ENCODE measurements around the gene CTRB1.
"Not testable (repeated sequence)": the region's sequence is repeated elsewhere in the genome, so short reads cannot be mapped to it uniquely, and the experiment has no call there.

Gene CTRB1

DNA sequence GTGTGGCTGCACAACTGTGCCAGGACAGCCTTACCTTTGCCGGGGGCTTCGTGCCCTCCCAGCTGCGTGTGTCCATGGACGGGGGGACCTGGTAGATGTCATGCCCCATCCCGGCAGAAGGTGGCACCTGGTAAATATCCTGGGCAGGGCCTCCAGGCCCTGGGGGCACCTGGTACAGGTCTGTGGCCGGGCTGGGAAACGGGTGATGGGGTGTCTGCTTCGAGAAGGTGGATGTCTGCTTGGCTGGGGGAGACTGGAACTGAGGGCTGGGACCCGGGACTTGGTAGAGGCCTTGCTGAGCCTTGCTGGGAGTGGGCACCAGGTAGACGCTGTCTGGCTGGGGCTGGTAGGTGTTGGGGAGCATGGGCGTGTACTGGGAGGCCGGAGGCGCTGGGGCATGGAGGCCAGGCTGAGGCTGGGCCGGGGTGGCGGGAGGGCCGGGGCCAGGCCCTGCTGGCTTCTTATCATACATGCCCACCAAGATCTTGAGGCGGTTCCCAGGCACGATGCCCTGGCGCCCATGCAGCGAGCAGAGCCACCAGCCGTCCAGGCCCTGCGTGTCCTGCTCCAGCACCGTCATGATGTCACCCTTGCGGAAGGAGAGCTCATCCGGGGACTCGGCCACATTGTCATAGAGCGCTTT is 23.8 kb downstream of the CTRB1 start:
- not testable (repeated sequence) for DNase-seq

DNA sequence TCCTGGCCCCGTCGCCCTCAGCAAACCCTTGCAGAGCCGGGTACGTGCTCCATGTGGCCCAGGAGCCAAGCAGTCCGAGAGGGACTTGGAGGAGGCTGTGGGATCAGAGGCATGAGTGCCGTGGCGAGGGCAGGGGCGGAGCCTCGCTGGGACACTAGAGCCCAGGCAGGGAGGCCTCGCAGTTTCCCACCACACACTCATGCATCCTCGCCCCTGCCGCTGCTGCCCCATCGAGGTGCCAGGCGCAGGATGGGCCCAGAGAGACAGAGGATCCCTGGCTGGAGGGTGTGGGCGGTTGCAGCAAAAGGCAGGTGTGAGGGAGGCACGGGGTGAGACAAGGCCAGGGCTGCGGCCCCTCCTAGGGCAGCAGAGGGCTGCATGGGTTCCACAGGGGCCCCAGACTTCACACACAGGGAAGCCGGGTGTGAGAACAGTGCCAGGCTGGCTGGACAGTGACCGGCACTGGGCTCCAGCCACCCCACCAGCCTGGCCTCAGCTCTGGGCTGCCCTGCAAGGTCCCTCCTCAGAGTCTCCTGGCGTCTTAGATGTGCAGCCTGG is 25.0 kb downstream of the CTRB1 start:
- no peak for DNase-seq

DNA sequence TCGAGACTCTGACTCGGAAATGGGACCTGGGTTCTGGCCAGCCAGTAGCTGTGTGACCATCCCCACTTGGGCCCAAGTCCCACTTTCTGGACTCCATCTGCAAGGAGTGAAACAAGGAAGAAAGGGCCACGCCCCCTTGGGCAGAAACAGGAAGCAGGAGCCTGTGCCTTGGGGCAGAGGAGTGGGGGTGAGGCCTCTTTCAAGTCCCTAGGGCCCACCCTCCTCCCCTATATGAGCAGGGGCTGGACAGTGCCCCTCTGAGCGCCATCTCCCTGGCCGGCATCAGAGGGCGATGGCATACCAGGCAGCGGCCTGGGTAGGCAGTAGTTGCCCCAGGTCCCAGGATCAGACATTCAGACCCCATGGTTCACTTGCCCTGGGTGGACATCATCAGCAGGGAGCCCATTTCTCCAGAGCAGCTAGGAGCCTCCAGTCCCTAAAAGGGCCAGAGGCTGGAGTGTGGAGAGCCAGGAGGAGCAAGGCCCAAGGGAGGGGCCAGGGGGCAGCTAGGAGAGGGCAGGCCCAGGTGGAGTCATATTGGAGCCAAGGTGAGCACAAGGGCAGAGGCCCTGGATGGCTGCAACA is 25.5 kb downstream of the CTRB1 start:
- no peak for DNase-seq

DNA sequence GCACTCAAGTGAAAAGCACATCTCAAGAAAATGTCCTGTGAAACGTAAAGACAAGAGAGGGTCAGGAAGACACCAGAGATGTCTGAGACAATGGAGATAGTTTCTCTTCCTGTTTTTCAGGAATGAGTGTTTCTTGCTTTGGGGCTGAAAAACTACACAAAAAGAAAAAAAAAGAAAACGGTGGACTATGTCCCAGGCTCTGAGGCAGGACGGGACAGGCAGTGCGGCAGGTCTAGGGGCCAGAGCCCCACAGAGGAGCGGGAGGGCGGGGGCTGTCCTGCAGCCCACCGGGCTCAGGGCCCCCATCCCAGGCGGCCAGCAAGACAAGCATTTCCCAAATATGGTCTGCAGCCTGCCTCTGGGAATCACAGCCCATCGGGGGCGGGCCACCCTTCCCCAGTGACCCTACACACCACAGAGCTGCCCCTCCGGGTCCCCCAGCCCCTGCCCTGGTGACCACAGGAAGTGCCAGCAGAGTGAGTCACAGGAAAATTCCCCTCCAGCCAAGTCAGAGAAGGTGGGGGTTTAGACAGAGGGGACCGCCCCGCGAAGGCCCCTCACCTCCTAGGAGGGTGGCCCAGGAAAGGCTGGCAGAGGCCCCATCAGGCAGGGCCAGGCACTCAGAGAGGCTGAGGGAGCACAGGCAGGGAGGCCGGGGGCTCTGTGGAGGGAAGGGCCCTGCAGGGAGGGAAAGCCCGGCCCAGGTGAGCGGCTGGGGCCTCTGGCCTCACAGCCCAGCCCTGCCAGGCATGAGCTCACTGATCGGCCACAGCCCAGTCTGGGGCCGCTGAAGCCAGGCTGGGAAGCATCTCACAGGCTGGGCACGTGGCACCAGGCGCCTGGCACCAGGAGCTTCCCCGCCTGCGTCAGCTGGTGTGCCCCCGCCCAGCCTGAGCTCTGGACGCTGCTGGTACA is 26.3 kb downstream of the CTRB1 start:
- DNase-seq, result no peak

DNA sequence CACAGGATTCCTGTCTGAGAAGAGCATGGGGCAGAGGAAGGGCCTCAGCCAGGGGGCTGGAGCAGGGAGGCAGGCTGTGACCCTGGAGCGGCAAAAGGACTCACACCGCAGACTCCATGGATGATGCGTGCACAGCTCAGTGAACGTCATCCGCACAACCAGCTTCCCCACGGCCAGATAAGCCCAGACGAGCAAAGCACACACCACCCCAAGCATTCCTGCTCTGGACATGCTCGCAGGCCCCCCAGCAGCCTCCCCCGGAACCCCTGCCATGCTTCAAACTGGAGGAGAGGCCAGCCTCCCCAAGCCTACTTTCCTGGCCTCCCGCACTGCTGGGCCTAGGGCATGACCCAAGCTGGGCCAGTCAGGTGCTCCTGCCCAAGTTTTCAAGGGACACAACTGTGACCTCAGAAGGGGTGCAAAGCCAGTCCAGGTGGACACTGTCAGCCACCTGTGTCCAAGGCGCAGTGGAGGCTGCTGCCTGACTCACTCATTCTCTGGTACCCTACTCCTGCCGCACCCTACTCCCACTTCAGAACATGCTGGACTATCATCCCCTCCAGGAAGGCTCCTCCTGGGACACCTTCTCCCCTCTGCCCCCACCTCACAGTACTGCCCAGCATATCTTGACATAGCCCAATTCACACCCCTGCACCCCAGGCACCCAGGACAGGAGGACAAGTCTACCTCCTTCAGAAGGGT is 27.9 kb downstream of the CTRB1 start:
- no peak for DNase-seq

DNA sequence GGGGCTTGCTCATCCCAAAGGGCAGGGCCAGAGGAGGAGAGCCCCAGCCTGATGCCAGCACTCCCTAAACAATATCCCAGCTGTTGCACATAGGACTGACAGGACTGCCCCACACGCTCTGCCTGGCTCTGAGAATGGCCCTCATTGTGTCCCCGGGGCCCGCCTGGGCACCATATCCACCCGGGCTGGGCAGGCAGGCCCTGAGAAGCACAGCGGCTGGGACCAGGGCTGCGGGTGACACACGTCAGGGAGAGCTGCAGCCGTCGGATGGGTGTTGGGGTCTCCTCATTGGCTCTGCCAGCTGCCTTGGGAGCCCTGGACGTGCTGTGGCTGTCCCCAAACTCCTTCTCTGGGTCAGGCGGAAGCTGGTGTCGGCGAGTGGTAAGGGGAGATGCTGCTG is 28.5 kb downstream of the CTRB1 start:
- DNase-seq, result no peak

DNA sequence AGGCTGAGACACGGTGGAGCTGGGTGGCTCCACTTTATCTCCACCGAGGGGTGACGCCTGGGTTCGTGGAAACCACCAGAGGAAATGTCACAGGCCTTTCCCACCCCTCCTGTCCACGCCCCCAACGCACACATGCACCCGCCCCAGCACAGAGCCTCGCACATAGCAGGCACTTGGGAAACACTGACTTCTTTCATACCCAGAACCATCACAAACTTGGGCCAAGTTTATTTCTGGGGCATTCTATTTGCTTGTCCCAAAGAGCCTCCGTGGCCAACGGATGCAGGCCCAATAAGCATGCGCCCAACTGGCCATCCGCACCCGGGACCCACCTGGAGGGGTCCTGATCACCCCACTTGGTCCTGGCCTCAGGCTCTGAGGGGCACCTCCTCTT is 29.4 kb downstream of the CTRB1 start:
- no peak for DNase-seq

DNA sequence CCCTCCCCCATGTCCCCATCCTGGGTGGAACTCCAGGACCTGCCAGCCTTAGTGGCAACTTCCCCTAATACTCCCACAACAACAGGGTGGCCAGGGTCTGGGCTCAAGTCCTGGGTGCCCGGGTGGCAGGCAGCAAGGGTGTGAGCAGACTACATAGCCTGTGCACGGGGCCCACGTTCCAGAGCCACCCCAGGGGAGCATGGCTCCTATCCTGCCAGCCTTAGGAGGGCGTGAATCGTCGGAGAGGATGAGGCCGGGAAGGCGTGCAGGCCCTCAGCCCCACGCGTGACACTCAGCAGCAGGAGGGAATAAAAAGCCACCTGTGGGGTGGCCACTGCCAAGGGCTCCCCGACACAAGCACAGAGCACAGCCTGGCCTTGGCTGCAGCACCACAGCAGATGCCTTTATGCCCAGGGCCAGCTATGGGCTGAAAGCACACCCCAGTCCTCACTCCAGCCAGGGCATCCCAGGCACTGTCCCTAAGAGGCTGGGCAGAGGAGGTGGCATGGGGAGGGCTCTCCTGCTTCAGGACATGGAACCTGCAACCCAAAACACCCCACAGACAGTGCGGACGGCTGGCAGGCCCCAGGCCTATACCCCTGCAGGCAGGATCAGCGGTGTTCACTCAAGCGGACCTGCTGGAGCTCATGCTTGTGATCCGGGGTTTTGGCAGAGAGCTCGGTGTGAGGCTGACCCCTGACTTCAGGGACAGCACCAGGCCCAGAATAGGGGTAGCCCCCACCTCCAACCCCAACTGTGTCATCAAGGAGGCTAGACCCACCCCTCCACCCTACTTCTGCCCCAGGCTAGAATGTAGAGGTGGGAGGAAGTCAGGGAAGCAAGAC is 30.0 kb downstream of the CTRB1 start:
- no peak for DNase-seq

DNA sequence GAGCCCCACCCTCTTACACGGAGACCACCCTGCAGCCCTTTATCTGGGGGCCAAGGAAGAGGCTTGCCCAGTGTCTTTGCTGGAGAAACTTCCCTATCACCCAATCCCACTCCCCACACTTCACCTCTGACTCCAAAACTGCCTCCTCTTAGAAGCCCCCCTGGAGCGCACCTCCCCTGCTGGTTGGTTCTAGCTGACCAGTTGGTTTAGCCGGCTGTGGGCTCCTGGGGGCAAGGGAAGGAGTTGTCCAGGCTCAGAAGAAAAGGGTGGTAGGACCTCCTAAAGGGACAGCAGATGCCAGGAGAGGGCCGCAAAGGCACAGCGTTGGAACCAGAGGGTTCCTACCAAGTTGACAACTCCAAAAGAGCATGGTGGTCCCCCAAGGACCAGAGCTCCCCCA is 30.7 kb downstream of the CTRB1 start:
- DNase-seq, result no peak

DNA sequence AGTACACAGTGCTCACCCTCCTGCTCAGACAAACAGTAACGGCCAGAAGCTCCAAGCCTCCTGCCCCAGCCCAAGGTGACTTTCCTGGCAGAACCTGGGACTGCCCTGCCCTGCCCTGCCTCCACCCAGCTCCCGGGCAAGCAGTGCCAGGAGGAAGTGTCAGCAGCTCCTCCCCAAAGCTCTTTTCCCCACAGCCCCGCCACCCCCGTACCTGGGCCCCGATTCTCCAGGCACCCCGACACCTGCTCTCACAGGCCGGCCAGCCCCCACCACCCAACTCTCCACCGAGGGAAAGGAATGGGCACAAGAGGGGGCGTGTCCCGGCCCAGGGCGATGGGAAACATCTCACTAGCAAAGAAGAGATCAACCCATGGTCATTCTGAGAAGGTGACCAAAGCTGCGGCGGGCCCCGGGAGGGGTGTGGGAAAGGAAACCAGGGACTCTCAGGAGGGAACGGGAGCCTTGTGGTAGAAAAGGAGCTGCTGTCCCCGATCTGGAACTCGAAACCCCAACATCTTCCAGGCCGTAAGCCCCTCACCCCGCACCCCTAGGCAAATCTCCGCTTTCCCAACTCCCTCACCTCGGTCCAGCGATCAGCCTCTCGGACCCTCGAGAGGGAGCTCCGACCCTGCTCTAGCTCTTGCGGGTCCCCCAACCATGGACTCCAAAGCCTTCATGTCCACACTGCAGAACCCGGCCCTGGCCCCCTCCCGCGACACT is 31.5 kb downstream of the CTRB1 start:
- DNase-seq, result no peak

DNA sequence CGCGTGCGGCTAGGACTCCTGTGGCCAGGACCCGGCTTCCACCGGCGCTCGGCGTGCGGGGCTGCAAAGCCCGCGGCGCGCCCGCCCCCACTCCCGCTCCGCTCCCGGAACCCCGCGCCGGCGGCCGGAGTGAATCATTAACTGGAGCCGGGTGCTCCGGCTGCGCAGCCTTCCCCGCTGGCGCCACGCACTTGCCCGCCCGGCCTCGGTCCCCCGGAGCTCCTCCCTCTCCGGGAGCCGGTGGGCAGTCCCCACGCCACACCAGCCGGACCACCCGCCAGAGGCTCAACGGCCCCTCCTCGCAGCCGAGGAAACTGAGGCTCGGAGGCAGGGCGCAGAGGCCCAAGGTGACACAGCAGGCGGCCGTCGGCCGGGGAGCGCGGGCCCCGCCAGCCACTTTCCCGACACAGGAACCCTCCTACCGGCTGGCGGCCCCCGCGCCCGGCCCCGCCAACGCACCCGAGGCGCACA is 32.1 kb downstream of the CTRB1 start:
- DNase-seq, result no peak

DNA sequence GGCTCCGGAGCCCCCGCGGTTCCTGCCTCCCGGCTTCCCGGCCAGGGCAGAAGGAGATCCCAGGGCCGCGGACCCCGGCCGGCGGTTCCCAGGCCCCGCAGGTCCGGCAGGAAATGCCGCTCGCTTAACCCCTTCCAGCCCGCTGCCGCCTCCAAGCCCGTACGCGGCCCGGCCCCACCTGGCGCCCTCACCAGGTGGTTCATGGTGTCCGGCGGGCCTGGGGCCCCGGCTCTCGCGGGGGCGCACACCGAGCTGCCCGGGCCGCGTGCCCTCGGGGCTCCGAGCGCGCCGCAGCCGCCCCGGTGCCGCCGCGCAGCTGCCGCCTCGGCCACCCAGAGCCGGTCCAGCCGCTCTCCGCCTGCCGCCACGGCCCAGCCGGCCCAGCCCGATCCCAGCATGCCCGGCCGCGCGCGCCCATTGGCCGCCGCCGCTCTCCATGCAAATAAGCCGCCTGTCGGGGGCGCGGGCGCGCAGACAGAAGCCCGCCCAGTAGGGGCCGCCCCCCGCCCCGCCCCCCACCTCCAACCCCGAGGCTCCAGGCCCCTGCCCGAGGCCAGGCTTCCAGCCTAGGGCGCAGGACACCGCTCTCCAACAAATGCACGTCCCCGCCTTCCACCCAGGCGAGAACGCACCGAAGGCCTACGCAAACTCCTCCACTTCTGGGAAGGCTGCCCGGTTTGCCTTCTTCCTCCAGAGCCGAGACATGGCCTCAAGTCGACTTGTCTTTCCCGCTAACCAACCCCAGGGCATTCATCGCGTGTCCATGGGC is 32.7 kb downstream of the CTRB1 start, which contains the start of gene BCAR1:
Gene BCAR1, minus strand, starts transcription at position 345 of the 769 bp plus-strand sequence. Its CDS starts 142 bp downstream, at position 203.
- DNase-seq, result peak; percentile 23

DNA sequence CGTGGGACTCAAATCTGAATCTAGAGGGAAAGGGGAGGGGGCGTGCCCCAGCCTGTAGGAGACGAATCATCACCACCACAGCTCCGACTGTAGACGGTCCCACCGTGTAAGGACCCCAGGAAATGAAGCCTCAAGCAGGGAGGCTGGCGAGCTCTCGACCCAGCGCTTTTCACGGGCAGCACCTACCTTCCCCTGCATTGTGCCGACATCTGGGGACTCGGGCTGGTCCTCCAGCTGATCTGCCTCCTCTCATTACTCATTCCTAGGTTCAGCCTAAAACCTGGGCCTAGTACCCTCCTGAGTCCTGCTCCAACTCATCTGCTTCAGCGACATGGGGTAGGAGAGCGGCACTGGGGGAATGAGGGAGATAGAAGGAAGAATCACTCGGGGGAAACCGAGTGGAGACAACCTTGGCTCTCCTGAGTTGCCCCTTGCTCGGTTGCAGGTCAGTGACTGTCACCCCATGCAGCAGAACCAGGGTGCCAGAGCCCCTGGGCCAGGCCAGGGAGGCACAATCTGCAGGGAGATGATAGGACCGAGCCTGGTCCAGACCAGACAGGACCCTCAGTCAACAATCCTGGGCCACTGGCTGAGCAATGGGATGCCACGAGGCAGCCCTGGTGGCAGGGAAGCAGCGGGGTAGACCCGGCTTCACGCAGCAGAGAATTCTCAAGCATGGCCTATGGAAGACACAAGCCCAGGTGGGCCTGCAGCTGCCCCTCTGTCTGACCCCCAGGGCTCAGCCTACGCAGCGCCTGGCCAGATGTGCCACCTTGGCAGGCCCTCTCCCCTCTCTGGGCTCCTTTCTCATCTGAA is 33.5 kb downstream of the CTRB1 start:
- DNase-seq, result no peak

DNA sequence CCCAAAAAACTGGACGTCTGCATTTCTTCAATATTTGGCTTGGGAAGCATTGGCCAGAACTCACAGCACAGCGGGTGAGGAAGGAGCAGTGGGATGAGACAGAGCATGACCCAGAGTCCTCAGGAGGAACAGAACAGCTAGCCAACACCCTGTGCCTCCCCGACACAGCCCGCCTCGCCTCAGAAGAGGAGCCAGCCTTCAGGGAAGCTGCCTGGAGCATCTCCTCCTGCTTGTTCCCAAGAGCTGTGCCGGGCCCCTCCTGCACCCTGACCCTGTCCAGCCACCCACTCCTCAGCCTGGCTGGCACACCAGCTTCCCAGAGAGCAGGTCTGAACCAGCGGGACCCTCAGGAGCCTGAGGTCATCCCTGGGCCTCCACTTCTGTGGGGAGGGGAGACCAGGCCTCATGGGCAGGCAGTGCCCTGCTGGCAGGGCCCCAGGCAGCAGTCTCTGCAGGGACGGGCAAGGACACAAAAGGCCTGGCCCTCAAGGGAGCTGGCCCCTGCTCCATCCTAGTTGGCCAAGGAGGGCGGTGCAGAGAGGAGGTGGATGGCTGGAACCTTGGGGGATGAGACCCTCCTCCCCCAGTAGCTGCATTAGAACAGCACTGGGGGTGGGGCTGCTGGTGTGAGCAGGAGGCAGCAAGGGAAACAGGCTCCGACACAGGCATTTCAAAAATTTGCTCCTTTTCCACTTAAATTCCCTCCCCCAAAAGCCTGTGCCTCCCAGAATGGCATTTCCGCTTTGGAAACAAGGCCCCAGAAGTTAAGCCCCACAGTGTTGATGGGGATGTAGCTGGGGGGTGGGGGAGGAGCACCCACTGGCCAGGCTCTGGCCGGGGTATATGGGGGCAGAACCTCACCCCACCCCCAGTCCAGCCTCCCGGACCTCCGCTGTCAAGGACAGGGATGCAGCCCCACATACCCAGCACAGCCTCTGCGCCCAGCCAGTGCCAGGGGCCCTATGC is 34.4 kb downstream of the CTRB1 start:
- DNase-seq, result no peak

DNA sequence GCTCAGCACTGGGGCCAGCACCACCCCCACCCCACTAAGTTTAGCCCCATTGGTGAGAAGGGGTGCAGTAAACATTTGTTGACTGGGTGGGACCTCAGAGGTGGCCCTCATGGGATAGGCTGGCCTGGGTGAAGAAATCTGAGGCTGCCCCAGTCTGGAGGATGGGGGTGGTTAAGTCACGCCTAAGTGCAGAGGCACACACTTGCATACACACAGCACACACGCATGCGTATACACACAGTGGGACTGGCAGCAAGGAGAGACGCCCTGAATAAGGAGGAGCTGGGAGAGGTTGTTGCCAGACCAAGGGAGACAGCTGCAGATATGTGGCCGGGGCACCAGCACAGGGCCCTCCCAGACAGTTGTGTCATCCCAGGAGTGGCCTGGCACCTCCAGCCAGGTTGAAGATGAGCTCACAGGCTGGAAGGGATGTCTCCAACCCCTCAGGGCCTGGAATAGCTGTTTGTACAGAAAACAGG is 35.6 kb downstream of the CTRB1 start:
- DNase-seq, result no peak

DNA sequence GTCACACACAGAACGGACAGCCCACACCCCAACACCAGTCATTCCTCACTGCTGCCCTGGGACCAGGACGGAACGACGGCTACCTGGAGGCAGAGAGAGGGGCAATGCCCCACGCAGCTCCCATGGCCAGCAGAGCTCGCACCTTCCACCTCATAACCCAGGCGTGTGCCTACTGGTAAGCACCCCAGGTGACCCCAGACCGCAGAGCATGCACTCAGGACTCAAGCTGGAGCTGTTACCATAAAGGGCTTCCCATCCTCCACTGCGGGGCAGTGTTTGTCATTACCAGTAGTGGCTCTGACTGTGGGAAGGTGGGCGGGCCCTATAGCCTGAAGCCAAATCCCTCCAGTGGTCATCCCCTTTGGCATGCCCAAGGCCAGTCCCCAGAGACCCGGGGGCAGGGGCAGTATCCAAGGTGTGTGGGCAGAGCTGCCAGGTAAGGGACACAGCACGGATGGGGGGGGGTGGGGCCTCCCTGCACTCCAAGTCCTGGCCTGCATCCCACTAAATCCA is 37.3 kb downstream of the CTRB1 start:
- DNase-seq, result no peak

DNA sequence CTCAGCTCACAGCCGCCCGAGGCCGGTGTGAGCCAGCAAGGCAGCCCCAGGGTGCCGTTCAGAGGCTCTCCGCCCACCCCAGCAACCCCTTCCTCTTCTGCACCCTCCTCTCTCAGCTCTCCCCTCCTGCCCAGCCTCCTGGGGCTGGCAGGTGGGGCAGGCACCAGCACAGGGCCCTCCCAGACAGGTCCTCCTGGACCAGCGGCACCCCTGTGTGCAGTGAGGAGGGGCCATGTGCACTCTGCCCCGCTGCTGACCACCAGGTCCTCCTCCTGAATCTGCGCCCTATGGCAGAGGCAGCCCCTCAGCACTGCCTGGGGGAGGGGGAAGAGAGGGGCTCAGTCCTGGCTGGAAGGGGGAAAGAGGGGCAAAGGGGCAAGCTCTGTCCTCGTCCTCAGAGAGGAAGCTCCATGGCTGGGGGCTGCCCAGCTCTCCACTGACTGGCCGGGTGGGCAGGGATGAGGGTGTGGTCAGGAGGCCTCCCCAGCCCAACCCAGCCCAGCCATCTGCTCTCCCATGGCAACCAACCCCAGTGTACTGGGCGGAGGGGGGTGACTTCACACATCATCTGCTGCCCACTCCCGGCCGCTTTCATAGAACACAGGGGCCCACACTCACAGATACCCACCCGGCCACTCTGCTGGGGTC is 38.0 kb downstream of the CTRB1 start:
- DNase-seq, result no peak
